GM18907 (cell line): ENCODE results near the gene NKD2.

Experiments
- ATAC-seq: cut with Tn5 transposase; IDR thresholded peaks from one replicate; pipeline ENCODE4 v1.9.1; 2021; ENCODE audit warnings: mild to moderate bottlenecking, moderate library complexity; ENCODE audit not compliant: unreplicated experiment

The NKD2 gene

GRCh38 chr5:1028481-1029281, 20.1 kb downstream of the NKD2 start:
- ATAC-seq, result no peak

- ATAC-seq, result no peak
Measured at GRCh38 chr5:1029282-1029944, 20.8 kb downstream of the NKD2 start.

GRCh38 chr5:1029945-1030625, 21.5 kb downstream of the NKD2 start:
- ATAC-seq, result no peak

GRCh38 chr5:1030801-1031271, 22.2 kb downstream of the NKD2 start:
- no peak for ATAC-seq

GRCh38 chr5:1031306-1031959, 22.8 kb downstream of the NKD2 start:
- ATAC-seq, result no peak

- no peak for ATAC-seq
Measured at GRCh38 chr5:1032011-1032410, 23.4 kb downstream of the NKD2 start.

GRCh38 chr5:1032551-1033027, 24.0 kb downstream of the NKD2 start:
- no peak for ATAC-seq

- ATAC-seq, result no peak
Measured at GRCh38 chr5:1033178-1033577, 24.6 kb downstream of the NKD2 start.

- no peak for ATAC-seq
Measured at GRCh38 chr5:1033606-1034420, 25.2 kb downstream of the NKD2 start.

GRCh38 chr5:1034421-1034905, 25.9 kb downstream of the NKD2 start:
- ATAC-seq, result no peak

GRCh38 chr5:1034986-1035385, 26.4 kb downstream of the NKD2 start:
- ATAC-seq, result no peak

GRCh38 chr5:1035421-1036405, 27.1 kb downstream of the NKD2 start:
- ATAC-seq, result no peak

- ATAC-seq, result no peak
Measured at GRCh38 chr5:1036504-1037122, 28.0 kb downstream of the NKD2 start.

GRCh38 chr5:1037123-1037670, 28.6 kb downstream of the NKD2 start:
- no peak for ATAC-seq

GRCh38 chr5:1037671-1038416, 29.2 kb downstream of the NKD2 start:
- no peak for ATAC-seq

- ATAC-seq, result no peak
Measured at GRCh38 chr5:1038417-1039209, 30.0 kb downstream of the NKD2 start.

GRCh38 chr5:1039210-1039548, 30.6 kb downstream of the NKD2 start:
- no peak for ATAC-seq
